HEK293 (cell line): ENCODE measurements around the gene PER1.

Source experiments
- CTCF ChIA-PET: fragments of 350-600 bp; formaldehyde crosslinking; extraction: SDS; loops from one replicate; lab custom pipeline; 2021; ENCODE audit warnings: antibody characterized with exemption; lab: Yijun Ruan, JAX
- POLR2A ChIA-PET: fragments of 300-600 bp; formaldehyde crosslinking; extraction: SDS; loops from one replicate; lab custom pipeline; 2020; ENCODE audit warnings: antibody characterized with exemption, inconsistent platforms; lab: Yijun Ruan, JAX
- H3K27ac ChIP-seq: fragments of 200-500 bp; sonication (Bioruptor generic); 2 replicates; pipeline ENCODE4 v1.5.1; 2014; ENCODE audit warnings: low read depth, low read length, control low read depth, inconsistent platforms; ENCODE audit errors: extremely low read depth
- H3K36me3 ChIP-seq, 2 experiments: fragments of 200-500 bp in 1 of 2; sonication (Bioruptor generic) in 1 of 2; 1 replicate in 1 of 2; 2 replicates in 1 of 2; pipeline ENCODE4 v1.5.1; 2014 to 2017; ENCODE audit warnings: inconsistent platforms in 2 of 2, low read length in 2 of 2; ENCODE audit not compliant: control insufficient read depth in 2 of 2, insufficient read depth in 1 of 2
- H3K4me1 ChIP-seq: fragments of 200-500 bp; sonication (Bioruptor generic); 2 replicates; pipeline ENCODE4 v1.5.1; 2014; ENCODE audit warnings: mild to moderate bottlenecking, low read length, inconsistent platforms; ENCODE audit not compliant: control insufficient read depth, insufficient read depth
- H3K4me3 ChIP-seq: 2 replicates; pipeline ENCODE4 v1.5.1; 2011; ENCODE audit warnings: low read depth, mild to moderate bottlenecking, control low read depth, low read length, moderate library complexity
- H3K9me3 ChIP-seq: fragments of 200-500 bp; sonication (Bioruptor generic); 2 replicates; pipeline ENCODE4 v1.5.1; 2014; ENCODE audit warnings: low read depth, low read length, inconsistent platforms; ENCODE audit not compliant: control insufficient read depth, insufficient read depth
- BCL11B ChIP-seq: fragments of 450-650 bp; formaldehyde crosslinking; IDR thresholded peaks from 2 replicates; pipeline ENCODE4 v1.5.1; 2016; ENCODE audit warnings: low read depth, missing biosample characterization, missing genetic modification characterization
- KLF9 ChIP-seq: fragments of 450-650 bp; formaldehyde crosslinking; IDR thresholded peaks from 2 replicates; pipeline ENCODE4 v1.5.1; 2016; ENCODE audit warnings: missing biosample characterization, missing genetic modification characterization, low read depth
- TCF7L2 ChIP-seq: IDR thresholded peaks from 2 replicates; pipeline ENCODE4 v1.6.1; 2011; ENCODE audit warnings: low read depth, mild to moderate bottlenecking, inconsistent platforms, low read length, moderate library complexity, borderline replicate concordance
- YY2 ChIP-seq: fragments of 450-650 bp; formaldehyde crosslinking; IDR thresholded peaks from 2 replicates; pipeline ENCODE4 v1.5.1; 2016; ENCODE audit warnings: missing biosample characterization, missing genetic modification characterization
- ZBTB44 ChIP-seq: fragments of 450-650 bp; IDR thresholded peaks from 2 replicates; pipeline ENCODE4 v1.5.1; 2018; ENCODE audit warnings: missing biosample characterization, mild to moderate bottlenecking, missing genetic modification characterization
- ZFHX2 ChIP-seq: fragments of 450-650 bp; formaldehyde crosslinking; conservative IDR thresholded peaks from 2 replicates; pipeline ENCODE4 v1.5.1; 2016; ENCODE audit warnings: missing biosample characterization, missing genetic modification characterization
- ZFP69B ChIP-seq: fragments of 450-650 bp; formaldehyde crosslinking; IDR thresholded peaks from 2 replicates; pipeline ENCODE4 v1.5.1; 2016; ENCODE audit warnings: missing biosample characterization, missing genetic modification characterization
- ZNF155 ChIP-seq: fragments of 450-650 bp; formaldehyde crosslinking; IDR thresholded peaks from 2 replicates; pipeline ENCODE4 v1.5.1; 2016; ENCODE audit warnings: missing biosample characterization, missing genetic modification characterization
- ZNF16 ChIP-seq: fragments of 450-650 bp; formaldehyde crosslinking; IDR thresholded peaks from 2 replicates; pipeline ENCODE4 v1.5.1; 2016; ENCODE audit warnings: low read depth, missing biosample characterization, missing genetic modification characterization
- ZNF302 ChIP-seq: fragments of 450-650 bp; formaldehyde crosslinking; IDR thresholded peaks from 2 replicates; pipeline ENCODE4 v1.5.1; 2016; ENCODE audit warnings: missing biosample characterization, missing genetic modification characterization, low read depth
- ZNF354C ChIP-seq: fragments of 450-650 bp; formaldehyde crosslinking; IDR thresholded peaks from 2 replicates; pipeline ENCODE4 v1.5.1; 2016; ENCODE audit warnings: missing biosample characterization, missing genetic modification characterization, low read depth, borderline replicate concordance
- ZNF366 ChIP-seq: fragments of 450-650 bp; formaldehyde crosslinking; conservative IDR thresholded peaks from 2 replicates; pipeline ENCODE4 v1.5.1; 2016; ENCODE audit warnings: missing biosample characterization, missing genetic modification characterization
- ZNF37A ChIP-seq: fragments of 450-650 bp; IDR thresholded peaks from 2 replicates; pipeline ENCODE4 v1.5.1; 2018; ENCODE audit warnings: missing biosample characterization, missing genetic modification characterization
- ZNF488 ChIP-seq: fragments of 450-650 bp; formaldehyde crosslinking; IDR thresholded peaks from 2 replicates; pipeline ENCODE4 v1.5.1; 2016; ENCODE audit warnings: missing biosample characterization, missing genetic modification characterization
- ZNF501 ChIP-seq: fragments of 450-650 bp; formaldehyde crosslinking; IDR thresholded peaks from 2 replicates; pipeline ENCODE4 v1.5.1; 2016; ENCODE audit warnings: missing biosample characterization, missing genetic modification characterization
- ZNF555 ChIP-seq: fragments of 450-650 bp; formaldehyde crosslinking; conservative IDR thresholded peaks from 2 replicates; pipeline ENCODE4 v1.5.1; 2017; ENCODE audit warnings: missing biosample characterization, mild to moderate bottlenecking, missing genetic modification characterization, inconsistent platforms
- ZNF561 ChIP-seq: fragments of 450-650 bp; IDR thresholded peaks from 2 replicates; pipeline ENCODE4 v1.5.1; 2018; ENCODE audit warnings: missing biosample characterization, missing genetic modification characterization, borderline replicate concordance
- ZNF704 ChIP-seq: fragments of 450-650 bp; formaldehyde crosslinking; IDR thresholded peaks from 2 replicates; pipeline ENCODE4 v1.5.1; 2016; ENCODE audit warnings: missing biosample characterization, missing genetic modification characterization
- ZNF76 ChIP-seq: fragments of 450-650 bp; formaldehyde crosslinking; IDR thresholded peaks from 2 replicates; pipeline ENCODE4; 2016; ENCODE audit warnings: low read depth, missing biosample characterization, missing genetic modification characterization, borderline replicate concordance
- ZNF768 ChIP-seq: fragments of 450-650 bp; formaldehyde crosslinking; IDR thresholded peaks from 2 replicates; pipeline ENCODE4 v1.5.1; 2018; ENCODE audit warnings: missing biosample characterization, mild to moderate bottlenecking, missing genetic modification characterization
- TF ChIP-seq, protein P1 (sequence below): fragments of 450-650 bp; formaldehyde crosslinking; IDR thresholded peaks from 2 replicates; pipeline ENCODE4 v1.5.1; 2016; ENCODE audit warnings: missing biosample characterization, missing genetic modification characterization
- TF ChIP-seq, protein P2 (sequence below): fragments of 450-650 bp; formaldehyde crosslinking; IDR thresholded peaks from 2 replicates; pipeline ENCODE4 v1.5.1; 2016; ENCODE audit warnings: missing biosample characterization, missing genetic modification characterization

Gene PER1

DNA sequence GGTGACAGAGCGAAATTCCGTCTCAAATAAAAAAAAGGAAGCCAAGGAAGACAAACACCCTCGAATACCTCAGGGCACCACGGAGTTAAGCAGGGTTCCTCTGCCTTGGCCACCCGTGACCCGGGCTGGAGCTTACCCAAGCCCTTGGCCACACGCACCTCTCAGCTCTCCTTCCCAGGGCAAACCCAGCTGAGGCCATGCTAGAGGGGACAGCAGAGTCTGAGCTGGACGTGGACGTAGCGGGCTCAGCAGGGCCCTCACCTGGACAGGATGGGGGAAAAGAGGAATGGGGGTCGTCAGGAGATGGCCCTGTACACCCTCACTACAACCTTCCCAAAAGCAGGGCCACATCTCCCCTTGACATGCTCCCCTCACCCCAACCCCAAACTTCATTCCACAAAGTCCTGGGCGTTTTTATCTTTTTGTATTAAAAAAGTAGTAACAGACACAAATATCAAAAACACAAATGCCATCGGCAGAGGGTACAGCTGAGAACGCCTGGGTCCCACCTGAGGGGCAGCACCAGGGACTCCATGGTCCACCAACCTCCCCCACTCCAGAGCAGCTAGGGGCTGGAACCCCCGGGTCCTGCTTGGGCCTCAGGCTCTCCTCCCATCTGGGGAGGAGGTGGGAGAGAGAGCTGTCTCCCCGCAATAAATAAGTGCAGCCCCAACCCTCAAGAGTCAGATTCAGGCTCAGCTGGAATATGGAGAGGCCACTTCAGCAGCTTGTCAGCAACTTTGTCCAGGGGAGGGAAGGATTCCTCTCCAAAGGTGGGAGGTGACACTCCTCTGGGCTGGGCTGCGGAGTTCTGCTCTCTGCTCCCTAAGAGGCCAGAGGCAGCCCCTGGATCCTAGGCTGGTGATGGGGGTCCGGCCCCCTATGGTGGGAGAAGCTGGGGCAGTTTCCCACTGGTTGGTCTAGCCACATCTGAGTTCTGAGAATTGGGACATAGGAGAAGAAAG is 11.9 kb downstream of the PER1 start:
- Histone ChIP-seq H3K9me3 (no peaks in the 10 kb centered on the region), H3K27ac (no peak overlapping the region), H3K4me3 (no peak overlapping the region), H3K4me1 (0 out of 2 replicates have a peak, but pooled peaks cover 4% of the 10 kb centered on the region), H3K36me3 (peaks cover 0 to 44% of the 10 kb centered on the region in 2 experiments; a peak in 1 of 3 replicates)
- TF ChIP-seq ZNF488 (tag by site-specific recombination) (no peak), YY2 (tag by site-specific recombination) (no peak), ZFP69B (no peak), ZNF16 (no peak), ZNF704 (tag by site-specific recombination) (no peak), KLF9 (tag by site-specific recombination) (no peak)
- POLR2A ChIA-PET, result interaction anchor here (1.0 to 4.5 kb wide), 7 partner anchors 17 to 148 kb away, joined by 4 to 31 read pairs (median 7); partner anchors contain the start of genes AURKB, HES7 and RANGRF
- CTCF ChIA-PET, result interaction anchor here (0.6 to 7.1 kb wide), 9 partner anchors 10 to 766 kb away, joined by 3 to 91 read pairs (median 4); partner anchors contain the start of gene PER1

GRCh38 chr17:8138672-8139371 is 13.4 kb downstream of the PER1 start:
- H3K36me3 ChIP-seq, result peaks cover 0 to 33% of the 10 kb centered on the region in 2 experiments; a peak in 1 of 3 replicates
- H3K9me3 ChIP-seq, result no peaks in the 10 kb centered on the region
- ChIA-PET CTCF (interaction anchor here (0.7 to 7.1 kb wide), 16 partner anchors 11 to 368 kb away, joined by 3 to 91 read pairs (median 6); partner anchors contain the start of genes ALOXE3, HES7 and PER1), POLR2A (interaction anchor here (0.6 to 4.5 kb wide), 13 partner anchors 12 to 83 kb away, joined by 3 to 31 read pairs (median 5); partner anchors contain the start of genes AURKB, BORCS6 and HES7)
- 0 out of 2 replicates have a peak, but pooled peaks cover 4% of the 10 kb centered on the region for H3K4me1 ChIP-seq
- H3K4me3 ChIP-seq, result peak overlapping the region; percentile 71
- peak overlapping the region; percentile 48 for H3K27ac ChIP-seq
- TF ChIP-seq, protein P1, sequence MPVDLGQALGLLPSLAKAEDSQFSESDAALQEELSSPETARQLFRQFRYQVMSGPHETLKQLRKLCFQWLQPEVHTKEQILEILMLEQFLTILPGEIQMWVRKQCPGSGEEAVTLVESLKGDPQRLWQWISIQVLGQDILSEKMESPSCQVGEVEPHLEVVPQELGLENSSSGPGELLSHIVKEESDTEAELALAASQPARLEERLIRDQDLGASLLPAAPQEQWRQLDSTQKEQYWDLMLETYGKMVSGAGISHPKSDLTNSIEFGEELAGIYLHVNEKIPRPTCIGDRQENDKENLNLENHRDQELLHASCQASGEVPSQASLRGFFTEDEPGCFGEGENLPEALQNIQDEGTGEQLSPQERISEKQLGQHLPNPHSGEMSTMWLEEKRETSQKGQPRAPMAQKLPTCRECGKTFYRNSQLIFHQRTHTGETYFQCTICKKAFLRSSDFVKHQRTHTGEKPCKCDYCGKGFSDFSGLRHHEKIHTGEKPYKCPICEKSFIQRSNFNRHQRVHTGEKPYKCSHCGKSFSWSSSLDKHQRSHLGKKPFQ (tag by site-specific recombination), result peak; percentile 79
- TF ChIP-seq ZNF561 (tag by site-specific recombination) (peak; percentile 87), ZNF76 (tag by site-specific recombination) (no peak), TCF7L2 (no peak), ZNF366 (tag by site-specific recombination) (peak; percentile 98), ZFP69B (peak; percentile 59; the same call in 1 of the 2 replicates), BCL11B (tag by site-specific recombination) (no peak), ZFHX2 (peak; percentile 72), ZNF555 (tag by site-specific recombination) (no peak), ZBTB44 (tag by site-specific recombination) (peak; percentile 78), ZNF302 (tag by site-specific recombination) (no peak), ZNF354C (tag by site-specific recombination) (no peak), ZNF768 (no peak), ZNF37A (tag by site-specific recombination) (peak; percentile 30; the same call in 1 of the 2 replicates), ZNF155 (tag by site-specific recombination) (no peak), ZNF501 (tag by site-specific recombination) (0 out of 2 replicates have a peak, but pooled peaks have one; percentile 27)
- TF ChIP-seq, protein P2, sequence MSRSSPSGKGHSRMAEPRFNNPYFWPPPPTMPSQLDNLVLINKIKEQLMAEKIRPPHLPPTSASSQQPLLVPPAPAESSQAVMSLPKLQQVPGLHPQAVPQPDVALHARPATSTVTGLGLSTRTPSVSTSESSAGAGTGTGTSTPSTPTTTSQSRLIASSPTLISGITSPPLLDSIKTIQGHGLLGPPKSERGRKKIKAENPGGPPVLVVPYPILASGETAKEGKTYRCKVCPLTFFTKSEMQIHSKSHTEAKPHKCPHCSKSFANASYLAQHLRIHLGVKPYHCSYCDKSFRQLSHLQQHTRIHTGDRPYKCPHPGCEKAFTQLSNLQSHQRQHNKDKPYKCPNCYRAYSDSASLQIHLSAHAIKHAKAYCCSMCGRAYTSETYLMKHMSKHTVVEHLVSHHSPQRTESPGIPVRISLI (tag by site-specific recombination), result peak; percentile 85
